ENCODE data around the gene NHLRC1. TPM values are rescaled to one million over a fixed set of nuclear protein-coding genes. Genes with fewer than 3 reads are reported as not detected.
A peak's percentile ranks its signal among the peaks of the same experiment; 100 is the strongest.

NHLRC1 gene
- total and polyA plus RNA-seq, 2 of the 13 experiments (the other 11 are each of a cell fraction or from before 2014, with no cell fraction given), result 0.04 to 0.11 TPM

- TF ChIP-seq TOE1 (CRISPR knock-in tag; IDR thresholded peaks at IDR 0.05) (no peak), SRF (IDR thresholded peaks at IDR 0.05; ENCODE audit: low read depth, low read length) (peak; percentile 43; the same call in 1 of the 2 replicates), HDAC1 (CRISPR knock-in tag; IDR thresholded peaks at IDR 0.05) (peak; percentile 48; the same call in 1 of the 2 replicates), ZBTB7B (CRISPR knock-in tag; IDR thresholded peaks at IDR 0.05) (no peak), HNF1B (CRISPR knock-in tag; IDR thresholded peaks at IDR 0.05) (peak; percentile 30; the same call in 1 of the 2 replicates), ZBTB38 (CRISPR knock-in tag; IDR thresholded peaks at IDR 0.05) (no peak), ZXDC (CRISPR knock-in tag; IDR thresholded peaks at IDR 0.05) (no peak; the same call in 1 of the 2 replicates), KLF16 (CRISPR knock-in tag; IDR thresholded peaks at IDR 0.05) (no peak; a peak in 1 of 4 replicates), MEIS2 (CRISPR knock-in tag; IDR thresholded peaks at IDR 0.05) (no peak; the same call in none of the 2 replicates), ZNF747 (CRISPR knock-in tag; IDR thresholded peaks at IDR 0.05; ENCODE audit: borderline replicate concordance) (no peak), ZBTB2 (CRISPR knock-in tag; IDR thresholded peaks at IDR 0.05; ENCODE audit: low read depth) (peak; percentile 92; the same call in 1 of the 2 replicates), FLYWCH1 (CRISPR knock-in tag; IDR thresholded peaks at IDR 0.05) (no peak), KAT8 (CRISPR knock-in tag; IDR thresholded peaks at IDR 0.05) (no peak), ZNF776 (CRISPR knock-in tag; IDR thresholded peaks at IDR 0.05) (peak; percentile 62; the same call in 1 of the 2 replicates), NRL (CRISPR knock-in tag; IDR thresholded peaks at IDR 0.05; ENCODE audit: borderline replicate concordance) (peak; percentile 65), BATF2 (CRISPR knock-in tag; IDR thresholded peaks at IDR 0.05) (peak; percentile 66; the same call in 1 of the 2 replicates), ZBTB33 (CRISPR knock-in tag; IDR thresholded peaks at IDR 0.05) (no peak), ZNF17 (CRISPR knock-in tag; IDR thresholded peaks at IDR 0.05) (no peak), ZNF260 (CRISPR knock-in tag; IDR thresholded peaks at IDR 0.05; ENCODE audit: borderline replicate concordance, low read depth) (no peak), POLR2AphosphoS5 (IDR thresholded peaks at IDR 0.05; ENCODE audit: low read depth, low read length) (peak; percentile 38; the same call in 1 of the 2 replicates), CHCHD3 (CRISPR knock-in tag; IDR thresholded peaks at IDR 0.05) (no peak)
Measured at GRCh38 chr6:18155150-18155863, 32.8 kb upstream of the NHLRC1 start, which contains the start of gene KDM1B (continued).
